IgD-negative memory B cell (primary cell): ENCODE results near the gene TBC1D22B. TPM values are rescaled to one million over a fixed set of nuclear protein-coding genes. Genes with fewer than 3 reads are reported as not detected.

Experiments
- H3K27ac Mint-ChIP-seq, 3 donors: one replicate each; pipeline ENCODE4 v1.8.0; 2020 to 2022; ENCODE audit warnings: mild to moderate bottlenecking in 3 of 3, mixed read lengths in 3 of 3, moderate library complexity in 1 of 3
- H3K27me3 Mint-ChIP-seq: one replicate; pipeline ENCODE4 v1.8.0; 2021; ENCODE audit warnings: mixed read lengths
- H3K36me3 Mint-ChIP-seq: one replicate; pipeline ENCODE4 v1.8.0; 2020; ENCODE audit warnings: mild to moderate bottlenecking, mixed read lengths
- H3K4me1 Mint-ChIP-seq, 3 donors: one replicate each; pipeline ENCODE4 v1.8.0; 2020 to 2022; ENCODE audit warnings: mixed read lengths in 3 of 3, mild to moderate bottlenecking in 1 of 3
- H3K4me3 Mint-ChIP-seq, 4 donors: one replicate each; pipeline ENCODE4 v1.8.0; 2020 to 2022; ENCODE audit warnings: mild to moderate bottlenecking in 4 of 4, mixed read lengths in 4 of 4, moderate library complexity in 3 of 4
- H3K9me3 Mint-ChIP-seq, 3 donors: one replicate each; pipeline ENCODE4 v1.8.0; 2020 to 2021; ENCODE audit warnings: mixed read lengths in 3 of 3, mild to moderate bottlenecking in 1 of 3
- polyA plus RNA-seq: library from polyadenylated mRNA; unstranded; fragments of 300-500 nt; fragmentation: Illumina TruSeq; gene quantifications from one replicate; pipeline ENCODE4 v1.2.3, GENCODE V29; 2021

TBC1D22B gene
- polyA plus RNA-seq, 1 donor from 2014 or later, result 6.9 TPM

GRCh38 chr6:37230104-37230503 is 27.5 kb upstream of the TBC1D22B start:
- Mint-ChIP-seq H3K4me3 (no peak overlapping the region), H3K4me1 (no peaks in the 10 kb centered on the region), H3K27me3 (peaks cover 2% of the 10 kb centered on the region), H3K27ac (no peak overlapping the region), H3K36me3 (peaks cover under 1% of the 10 kb centered on the region), H3K9me3 (no peaks in the 10 kb centered on the region)

- Mint-ChIP-seq H3K36me3 (no peaks in the 10 kb centered on the region), H3K4me3 (no peak overlapping the region), H3K27ac (peak overlapping the region in 1 of 3 donors; percentile 4), H3K4me1 (no peaks in the 10 kb centered on the region), H3K9me3 (no peaks in the 10 kb centered on the region), H3K27me3 (peaks cover 2% of the 10 kb centered on the region)
Measured at GRCh38 chr6:37232430-37233017, 25.0 kb upstream of the TBC1D22B start.

- H3K27me3 Mint-ChIP-seq, result peaks cover 2% of the 10 kb centered on the region
- H3K36me3 Mint-ChIP-seq, result no peaks in the 10 kb centered on the region
- no peak overlapping the region for H3K4me3 Mint-ChIP-seq
- no peak overlapping the region for H3K27ac Mint-ChIP-seq
- no peaks in the 10 kb centered on the region for H3K9me3 Mint-ChIP-seq
- no peaks in the 10 kb centered on the region for H3K4me1 Mint-ChIP-seq
Measured at GRCh38 chr6:37233541-37233940, 24.0 kb upstream of the TBC1D22B start.

GRCh38 chr6:37236921-37237320 is 20.7 kb upstream of the TBC1D22B start:
- no peak overlapping the region for H3K27ac Mint-ChIP-seq
- H3K4me1 Mint-ChIP-seq, result peaks cover 0 to 6% (median 0%) of the 10 kb centered on the region in 3 donors
- no peaks in the 10 kb centered on the region for H3K9me3 Mint-ChIP-seq
- no peak overlapping the region for H3K4me3 Mint-ChIP-seq
- H3K36me3 Mint-ChIP-seq, result no peaks in the 10 kb centered on the region
- no peaks in the 10 kb centered on the region for H3K27me3 Mint-ChIP-seq

- H3K9me3 Mint-ChIP-seq, result no peaks in the 10 kb centered on the region
- H3K36me3 Mint-ChIP-seq, result no peaks in the 10 kb centered on the region
- H3K4me3 Mint-ChIP-seq, result no peak overlapping the region
- H3K27ac Mint-ChIP-seq, result no peak overlapping the region
- H3K27me3 Mint-ChIP-seq, result peaks cover 2% of the 10 kb centered on the region
- peaks cover 0 to 6% (median 0%) of the 10 kb centered on the region in 3 donors for H3K4me1 Mint-ChIP-seq
Measured at GRCh38 chr6:37237789-37238188, 19.8 kb upstream of the TBC1D22B start.

- Mint-ChIP-seq H3K27ac (no peak overlapping the region), H3K9me3 (no peaks in the 10 kb centered on the region), H3K36me3 (no peaks in the 10 kb centered on the region), H3K4me3 (no peak overlapping the region), H3K27me3 (peaks cover 2% of the 10 kb centered on the region), H3K4me1 (peaks cover 0 to 6% (median 0%) of the 10 kb centered on the region in 3 donors)
Measured at GRCh38 chr6:37238381-37238780, 19.2 kb upstream of the TBC1D22B start.

GRCh38 chr6:37239526-37239925 is 18.0 kb upstream of the TBC1D22B start:
- Mint-ChIP-seq H3K27me3 (peaks cover 2% of the 10 kb centered on the region), H3K9me3 (no peaks in the 10 kb centered on the region), H3K27ac (no peak overlapping the region), H3K4me3 (no peak overlapping the region), H3K36me3 (no peaks in the 10 kb centered on the region), H3K4me1 (peaks cover 0 to 6% (median 0%) of the 10 kb centered on the region in 3 donors)

- Mint-ChIP-seq H3K4me3 (no peak overlapping the region), H3K36me3 (no peaks in the 10 kb centered on the region), H3K9me3 (no peaks in the 10 kb centered on the region), H3K27me3 (peaks cover 2% of the 10 kb centered on the region), H3K27ac (no peak overlapping the region), H3K4me1 (peaks cover 0 to 6% (median 0%) of the 10 kb centered on the region in 3 donors)
Measured at GRCh38 chr6:37239950-37240713, 17.4 kb upstream of the TBC1D22B start.

GRCh38 chr6:37241131-37241530 is 16.4 kb upstream of the TBC1D22B start:
- Mint-ChIP-seq H3K36me3 (no peaks in the 10 kb centered on the region), H3K4me3 (no peak overlapping the region), H3K27ac (no peak overlapping the region), H3K9me3 (no peaks in the 10 kb centered on the region), H3K4me1 (peaks cover 0 to 6% (median 0%) of the 10 kb centered on the region in 3 donors), H3K27me3 (peaks cover 3% of the 10 kb centered on the region)

- Mint-ChIP-seq H3K27ac (no peak overlapping the region), H3K36me3 (no peaks in the 10 kb centered on the region), H3K4me3 (no peak overlapping the region), H3K9me3 (peaks cover 0 to 2% (median 0%) of the 10 kb centered on the region in 3 donors), H3K27me3 (peaks cover 8% of the 10 kb centered on the region), H3K4me1 (peaks cover 0 to 6% (median 0%) of the 10 kb centered on the region in 3 donors)
Measured at GRCh38 chr6:37241775-37242428, 15.7 kb upstream of the TBC1D22B start.

- peaks cover 8% of the 10 kb centered on the region for H3K27me3 Mint-ChIP-seq
- no peak overlapping the region for H3K4me3 Mint-ChIP-seq
- peaks cover 0 to 6% (median 0%) of the 10 kb centered on the region in 3 donors for H3K4me1 Mint-ChIP-seq
- no peak overlapping the region for H3K27ac Mint-ChIP-seq
- H3K9me3 Mint-ChIP-seq, result peaks cover 0 to 2% (median 0%) of the 10 kb centered on the region in 3 donors
- no peaks in the 10 kb centered on the region for H3K36me3 Mint-ChIP-seq
Measured at GRCh38 chr6:37242429-37243052, 15.0 kb upstream of the TBC1D22B start.

GRCh38 chr6:37243131-37243815 is 14.3 kb upstream of the TBC1D22B start:
- Mint-ChIP-seq H3K4me3 (no peak overlapping the region), H3K27ac (no peak overlapping the region), H3K27me3 (peaks cover 10% of the 10 kb centered on the region)

GRCh38 chr6:37243816-37244370 is 13.7 kb upstream of the TBC1D22B start:
- Mint-ChIP-seq H3K27ac (no peak overlapping the region), H3K4me1 (peaks cover 0 to 6% (median 0%) of the 10 kb centered on the region in 3 donors), H3K4me3 (no peak overlapping the region), H3K27me3 (peaks cover 10% of the 10 kb centered on the region), H3K9me3 (peaks cover 0 to 2% (median 0%) of the 10 kb centered on the region in 3 donors), H3K36me3 (no peaks in the 10 kb centered on the region)

More at GRCh38 chr6:37243131-37243815, 14.3 kb upstream of the TBC1D22B start:
- peaks cover 0 to 2% (median 0%) of the 10 kb centered on the region in 3 donors for H3K9me3 Mint-ChIP-seq
- H3K4me1 Mint-ChIP-seq, result peaks cover 0 to 6% (median 0%) of the 10 kb centered on the region in 3 donors
- H3K36me3 Mint-ChIP-seq, result no peaks in the 10 kb centered on the region
